Heart left ventricle (tissue), 16 donors: ENCODE data around the gene FDXR. TPM values are rescaled to one million over a fixed set of nuclear protein-coding genes. Genes with fewer than 3 reads are reported as not detected.
"Not testable (repeated sequence)": the region's sequence is repeated elsewhere in the genome, so short reads cannot be mapped to it uniquely, and the experiment has no call there.

Experiments used
- ATAC-seq, 4 donors: fragments of 200-7000 bp; cut with Tn5 transposase; one replicate each; pipeline ENCODE4 v1.9.1; 2020 to 2022; ENCODE audit warnings: moderate library complexity in 4 of 4, mild to moderate bottlenecking in 3 of 4, moderate number of reproducible peaks in 1 of 4
- DNase-seq, 5 donors: peaks; one replicate each; pipeline ENCODE4 v3.0.0-alpha.2; 2020
- H3K27ac ChIP-seq, 12 donors: fragments of 200-600 bp; sonication (generic) in 4 of 12; one replicate each; pipeline versions ENCODE4 v1.5.0 to v1.8.0; 2016 to 2022; ENCODE audit warnings: mild to moderate bottlenecking in 2 of 12
- H3K27me3 ChIP-seq, 9 donors: fragments of 200-600 bp; sonication (generic) in 2 of 9; one replicate each; pipeline versions ENCODE4 v1.5.1 to v1.8.0; 2016 to 2022; ENCODE audit warnings: mild to moderate bottlenecking in 3 of 9
- H3K36me3 ChIP-seq, 9 donors: fragments of 200-600 bp; sonication (generic) in 2 of 9; one replicate each; pipeline versions ENCODE4 v1.5.0 to v1.8.0; 2018 to 2022; ENCODE audit warnings: mild to moderate bottlenecking in 2 of 9
- H3K4me1 ChIP-seq, 12 donors: fragments of 200-600 bp; sonication (generic) in 4 of 12; one replicate each; pipeline versions ENCODE4 v1.5.0 to v1.8.0; 2016 to 2022; ENCODE audit warnings: mild to moderate bottlenecking in 3 of 12
- H3K4me3 ChIP-seq, 12 donors: fragments of 200-600 bp; sonication (generic) in 4 of 12; one replicate each; pipeline versions ENCODE4 v1.5.0 to v1.8.0; 2017 to 2022; ENCODE audit warnings: mild to moderate bottlenecking in 9 of 12, moderate library complexity in 4 of 12
- H3K9me3 ChIP-seq, 12 donors: fragments of 200-600 bp; sonication (generic) in 4 of 12; one replicate each; pipeline versions ENCODE4 v1.5.0 to v1.8.0; 2016 to 2022; ENCODE audit warnings: mild to moderate bottlenecking in 1 of 12
- CTCF ChIP-seq, 12 donors: fragments of 200-600 bp; sonication (generic) in 4 of 12; IDR thresholded peaks; one replicate each; pipeline versions ENCODE4 v1.5.0 to v1.8.0; 2018 to 2022; ENCODE audit warnings: antibody characterized with exemption in 12 of 12, mild to moderate bottlenecking in 5 of 12
- POLR2A ChIP-seq, 2 donors: fragments of 450-650 bp; IDR thresholded peaks; one replicate each; pipeline ENCODE4 v1.6.1; 2017; ENCODE audit warnings: antibody characterized with exemption in 2 of 2, mild to moderate bottlenecking in 2 of 2, moderate library complexity in 2 of 2
- WGBS, 4 donors: extraction: QIAGEN DNeasy Blood & Tissue Kit in 2 of 4; methylation state at CpG; one replicate each; pipeline versions ENCODE4 v1.1.5 to v1.1.7; 2013 to 2018; 5-methylcytosine and 5-hydroxymethylcytosine counted together
- intact Hi-C, 10 donors: fragments of 100-400 bp; cut with DNase I; formaldehyde crosslinking; loops; one replicate each; pipeline versions ENCODE4 v1.11.1 to v1.14.2; 2022
- polyA plus RNA-seq, 2 donors: library from polyadenylated mRNA; stranded (reverse); fragments of 200-250 nt; gene quantifications; one replicate each; pipeline ENCODE4 v1.2.3, GENCODE V29; 2013
- total RNA-seq, 9 donors: library from RNA; depleted of rRNA in 2 of 9; stranded (reverse); fragments of >200 nt in 2 of 9; fragmentation: NEBNext Ultra II Directional in 3 of 9; extraction: Animal tissue kit (Norgen Biotek cat#: 25700) in 3 of 9; gene quantifications; one replicate each; pipeline versions ENCODE4 v1.1.0 to v1.2.4, GENCODE V29; 2016 to 2023
- donor health status: ischemic (EF 13 %, LVEDD 7.1; RV severe dilation, severe dysfunction).
- donor health status: healthy with polysubstance abuse.
- donor health status: DM: no; HTN: yes; CAD: no.
- donor health status: DM: no; HTN: no; CAD: no.
- donor health status: ischemic (EF 25% LVEDD 6.9; RV normal size, moderate dysfunction).
- donor health status: ischemic (EF 25% LVEDD 5.7; RV mildly dilated, moderate dysfunction).
- donor health status: healthy.
- donor health status: DM: yes; HTN: yes; CAD: no.
- donor health status: ischemic (EF 35%, LVEDD 5.7; RV mildly dilated, moderate dysfunction).
- donor health status: nonischemic (EF 11% LVEDD 7.7; RV severe dilation, severe dysfunction).
- donor health status: DM: yes; HTN: yes; CAD: no.
- donor health status: PGD.
- donor health status: ischemic (EF 29% LVEDD 5.4; RV normal size, mild dysfunction).
- donor health status: nonischemic (EF 23%, LVEDD 6.1; RV moderate dilation, normal function).

The FDXR gene
- total and polyA plus RNA-seq, 11 donors = 2.5 to 8.7 (median 4.7) TPM

GRCh38 chr17:74918906-74919305 lies 46.1 kb upstream of the FDXR start:
- H3K9me3 ChIP-seq = no peaks in the 10 kb centered on the region
- TF ChIP-seq POLR2A (IDR thresholded peaks at IDR 0.05) (no peak), CTCF (IDR thresholded peaks at IDR 0.05) (no peak)
- peaks cover 0 to 30% (median 12%) of the 10 kb centered on the region in 12 donors for H3K4me1 ChIP-seq
- intact Hi-C loops = no loop called here
- no peak overlapping the region for H3K27ac ChIP-seq
- 88 to 95% (median 93%) methylated on average over 5 of the region's 5 CpGs for WGBS, 4 donors
- no peak for ATAC-seq
- no peaks in the 10 kb centered on the region for H3K36me3 ChIP-seq
- peaks cover 9 to 58% (median 26%) of the 10 kb centered on the region in 9 donors for H3K27me3 ChIP-seq
- H3K4me3 ChIP-seq = no peak overlapping the region
- DNase-seq = no peak

GRCh38 chr17:74917430-74917829 lies 44.6 kb upstream of the FDXR start:
- DNase-seq (peak in 1 of 5 donors; percentile 49), ATAC-seq (peak in 1 of 4 donors; percentile 21)
- Histone ChIP-seq H3K27ac (no peak overlapping the region), H3K36me3 (no peaks in the 10 kb centered on the region), H3K4me1 (peaks cover 0 to 17% (median 0%) of the 10 kb centered on the region in 12 donors), H3K27me3 (peaks cover 4 to 43% (median 11%) of the 10 kb centered on the region in 9 donors), H3K9me3 (no peaks in the 10 kb centered on the region), H3K4me3 (no peak overlapping the region)
- TF ChIP-seq CTCF (IDR thresholded peaks at IDR 0.05) (no peak), POLR2A (IDR thresholded peaks at IDR 0.05) (no peak)
- intact Hi-C loops = no loop called here
- WGBS, 4 donors = 58 to 80% (median 65%) methylated on average over 8 to 10 of the region's 10 CpGs

GRCh38 chr17:74916851-74917199 lies 44.0 kb upstream of the FDXR start:
- no peak overlapping the region for H3K27ac ChIP-seq
- TF ChIP-seq POLR2A (IDR thresholded peaks at IDR 0.05) (no peak), CTCF (IDR thresholded peaks at IDR 0.05) (no peak)
- intact Hi-C loops = no loop called here
- peaks cover 4 to 37% (median 7%) of the 10 kb centered on the region in 9 donors for H3K27me3 ChIP-seq
- no peak for ATAC-seq
- no peaks in the 10 kb centered on the region for H3K36me3 ChIP-seq
- 90 to 93% (median 91%) methylated on average over 11 of the region's 11 CpGs for WGBS, 4 donors
- no peaks in the 10 kb centered on the region for H3K9me3 ChIP-seq
- H3K4me1 ChIP-seq = peaks cover 0 to 17% (median 0%) of the 10 kb centered on the region in 12 donors
- DNase-seq = peak in 1 of 5 donors; percentile 7
- H3K4me3 ChIP-seq = no peak overlapping the region

GRCh38 chr17:74916136-74916850 lies 43.5 kb upstream of the FDXR start:
- no peak overlapping the region for H3K4me3 ChIP-seq
- H3K4me1 ChIP-seq = peaks cover 0 to 17% (median 0%) of the 10 kb centered on the region in 12 donors
- no peak overlapping the region for H3K27ac ChIP-seq
- WGBS, 4 donors = 81 to 90% (median 83%) methylated on average over 10 to 13 of the region's 13 CpGs
- intact Hi-C loops = no loop called here
- TF ChIP-seq POLR2A (IDR thresholded peaks at IDR 0.05) (no peak), CTCF (IDR thresholded peaks at IDR 0.05) (no peak)
- ATAC-seq (no peak), DNase-seq (peak in 1 of 5 donors; percentile 40)
- H3K9me3 ChIP-seq = no peaks in the 10 kb centered on the region
- no peaks in the 10 kb centered on the region for H3K36me3 ChIP-seq
- H3K27me3 ChIP-seq = peaks cover 0 to 32% (median 4%) of the 10 kb centered on the region in 9 donors

- H3K9me3 ChIP-seq, H3K36me3 ChIP-seq, H3K4me1 ChIP-seq, DNase-seq, H3K27me3 ChIP-seq, H3K4me3 ChIP-seq, H3K27ac ChIP-seq, intact Hi-C loops, ATAC-seq: not testable (repeated sequence)
- 60 to 64% (median 62%) methylated on average over 8 of the region's 8 CpGs for WGBS, 4 donors
Measured at GRCh38 chr17:74911423-74911822, 38.6 kb upstream of the FDXR start.

- H3K27me3 ChIP-seq = peaks cover 0 to 16% (median under 1%) of the 10 kb centered on the region in 9 donors
- 67 to 71% (median 69%) methylated on average over 4 of the region's 4 CpGs for WGBS, 4 donors
- DNase-seq, ATAC-seq, H3K4me3 ChIP-seq, H3K36me3 ChIP-seq, H3K9me3 ChIP-seq, H3K27ac ChIP-seq, H3K4me1 ChIP-seq, intact Hi-C loops: not testable (repeated sequence)
Measured at GRCh38 chr17:74909097-74909496, 36.3 kb upstream of the FDXR start.
